Activated CD4-positive, alpha-beta T cell treated with anti-CD3 and anti-CD28 coated beads for 36 hours (primary cell): ENCODE results near the gene MAP3K12. TPM values are rescaled to one million over a fixed set of nuclear protein-coding genes. Genes with fewer than 3 reads are reported as not detected.
"Not testable (repeated sequence)": the region's sequence is repeated elsewhere in the genome, so short reads cannot be mapped to it uniquely, and the experiment has no call there.

Source experiments
- ATAC-seq: fragments of 200-7000 bp; cut with Tn5 transposase; one replicate; pipeline ENCODE4 v1.10.0; 2021; ENCODE audit warnings: mild to moderate bottlenecking, moderate library complexity
- CTCF ChIA-PET: fragments of 350-600 bp; sonication (Branson Sonifier 250); formaldehyde crosslinking; loops from one replicate; lab custom pipeline; 2021; ENCODE audit warnings: antibody characterized with exemption; lab: Charles Lee
- POLR2A ChIA-PET: fragments of 350-600 bp; sonication (Branson Sonifier 250); formaldehyde crosslinking; loops from one replicate; lab custom pipeline; 2021; ENCODE audit warnings: antibody characterized with exemption, inconsistent platforms; lab: Charles Lee
- DNase-seq: peaks from one replicate; pipeline ENCODE4 v3.0.0-alpha.2; 2020
- H3K27ac Mint-ChIP-seq: one replicate; pipeline ENCODE4 v1.8.0; 2021; ENCODE audit warnings: mixed read lengths
- H3K27me3 Mint-ChIP-seq: one replicate; pipeline ENCODE4 v1.8.0; 2021; ENCODE audit warnings: mixed read lengths
- H3K36me3 Mint-ChIP-seq: one replicate; pipeline ENCODE4 v1.8.0; 2021; ENCODE audit warnings: low read depth, mixed read lengths
- H3K4me1 Mint-ChIP-seq: one replicate; pipeline ENCODE4 v1.8.0; 2021; ENCODE audit warnings: mixed read lengths
- H3K4me3 Mint-ChIP-seq: one replicate; pipeline ENCODE4 v1.8.0; 2021; ENCODE audit warnings: mild to moderate bottlenecking, moderate library complexity, mixed read lengths
- H3K9me3 Mint-ChIP-seq: one replicate; pipeline ENCODE4 v1.8.0; 2021; ENCODE audit warnings: low read depth, mixed read lengths
- intact Hi-C, 2 experiments: fragments of 100-400 bp; cut with DNase I in 1 of 2; cut with micrococcal nuclease in 1 of 2; formaldehyde crosslinking; loops; one replicate each; pipeline versions ENCODE4 v1.14.2 to v1.15.1; 2022 to 2024; cut with DNase I, micrococcal nuclease
- total RNA-seq, 2 experiments: library from RNA; stranded (reverse); gene quantifications; one replicate each; pipeline ENCODE4 v1.2.3, GENCODE V29; 2021

MAP3K12 gene, protein sequence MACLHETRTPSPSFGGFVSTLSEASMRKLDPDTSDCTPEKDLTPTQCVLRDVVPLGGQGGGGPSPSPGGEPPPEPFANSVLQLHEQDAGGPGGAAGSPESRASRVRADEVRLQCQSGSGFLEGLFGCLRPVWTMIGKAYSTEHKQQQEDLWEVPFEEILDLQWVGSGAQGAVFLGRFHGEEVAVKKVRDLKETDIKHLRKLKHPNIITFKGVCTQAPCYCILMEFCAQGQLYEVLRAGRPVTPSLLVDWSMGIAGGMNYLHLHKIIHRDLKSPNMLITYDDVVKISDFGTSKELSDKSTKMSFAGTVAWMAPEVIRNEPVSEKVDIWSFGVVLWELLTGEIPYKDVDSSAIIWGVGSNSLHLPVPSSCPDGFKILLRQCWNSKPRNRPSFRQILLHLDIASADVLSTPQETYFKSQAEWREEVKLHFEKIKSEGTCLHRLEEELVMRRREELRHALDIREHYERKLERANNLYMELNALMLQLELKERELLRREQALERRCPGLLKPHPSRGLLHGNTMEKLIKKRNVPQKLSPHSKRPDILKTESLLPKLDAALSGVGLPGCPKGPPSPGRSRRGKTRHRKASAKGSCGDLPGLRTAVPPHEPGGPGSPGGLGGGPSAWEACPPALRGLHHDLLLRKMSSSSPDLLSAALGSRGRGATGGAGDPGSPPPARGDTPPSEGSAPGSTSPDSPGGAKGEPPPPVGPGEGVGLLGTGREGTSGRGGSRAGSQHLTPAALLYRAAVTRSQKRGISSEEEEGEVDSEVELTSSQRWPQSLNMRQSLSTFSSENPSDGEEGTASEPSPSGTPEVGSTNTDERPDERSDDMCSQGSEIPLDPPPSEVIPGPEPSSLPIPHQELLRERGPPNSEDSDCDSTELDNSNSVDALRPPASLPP
- 10 to 100 TPM; 12.6 to 13.8 TPM for total RNA-seq

DNA sequence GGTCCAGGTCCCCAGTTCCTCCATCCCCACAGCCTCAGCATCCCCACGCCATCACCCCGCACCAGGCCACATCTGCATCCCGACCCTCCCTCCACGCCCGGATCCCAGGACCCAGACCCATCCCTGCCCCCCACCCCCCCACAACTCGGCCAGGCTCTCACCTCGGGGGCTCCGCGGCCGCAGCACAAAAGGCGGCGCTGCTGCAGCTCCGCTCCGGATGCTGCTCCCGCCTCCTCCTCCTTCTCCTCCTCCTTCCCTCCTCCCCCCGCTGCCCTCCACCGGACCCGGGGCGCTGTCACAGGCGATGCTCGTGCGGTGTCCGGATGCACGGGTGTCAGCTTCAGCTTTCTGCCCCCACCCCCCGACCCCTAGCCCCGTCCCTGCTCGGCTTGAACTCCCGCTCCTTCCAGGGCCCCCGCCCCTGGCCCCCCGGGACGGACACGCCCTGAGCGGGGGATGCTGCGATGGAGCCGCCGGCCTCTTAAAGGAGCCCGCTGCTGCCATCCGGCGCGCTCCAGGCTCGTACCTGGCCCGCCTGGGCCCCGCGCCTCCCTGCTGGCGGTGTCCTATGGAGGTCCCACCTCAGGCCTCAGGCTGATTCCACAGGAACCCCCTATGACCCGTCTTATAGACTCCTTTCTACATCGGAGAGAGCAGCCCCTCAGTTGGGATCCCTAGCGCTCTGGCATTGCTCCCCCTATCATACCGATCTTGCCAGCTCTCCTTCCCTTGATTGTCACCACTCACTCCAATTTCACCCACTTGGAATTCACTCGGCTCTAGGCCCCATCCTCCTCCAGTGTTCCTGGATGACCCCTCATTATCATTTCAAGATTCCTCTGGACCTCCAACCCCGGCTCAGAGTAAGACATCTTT, at the start of gene MAP3K12:
Gene MAP3K12 (minus strand): TSS at position 193 of the 876 bp plus-strand sequence. CDS start 12,067 bp downstream, outside the sequence.
- peak; percentile 82 for DNase-seq
- ChIA-PET POLR2A (interaction anchor here (0.5 to 2.3 kb wide), 7 partner anchors 8 to 231 kb away, joined by 3 to 10 read pairs (median 4); partner anchors contain the start of gene ESPL1), CTCF (interaction anchor here (1.2 to 1.8 kb wide), 4 partner anchors 9 to 179 kb away, joined by 3 to 11 read pairs (median 6); no protein-coding TSS in a partner anchor)
- Mint-ChIP-seq H3K27ac (peak within 1 kb of the TSS; percentile 98), H3K4me1 (peaks cover 31% of the 10 kb centered on the region), H3K36me3 (no peaks in the 10 kb centered on the region), H3K4me3 (peak within 1 kb of the TSS; percentile 81), H3K27me3 (no peaks in the 10 kb centered on the region), H3K9me3 (no peaks in the 10 kb centered on the region)
- ATAC-seq, result peak; percentile 5
- intact Hi-C loops, result loop anchor here (1.0 to 2.0 kb wide), 6 partner anchors 47 to 781 kb away; partner anchors contain the start of genes CBX5 (in 2 of the 2), HNRNPA1 (in 2 of the 2), EIF4B (in 1 of the 2) and PCBP2 (in 1 of the 2)

DNA sequence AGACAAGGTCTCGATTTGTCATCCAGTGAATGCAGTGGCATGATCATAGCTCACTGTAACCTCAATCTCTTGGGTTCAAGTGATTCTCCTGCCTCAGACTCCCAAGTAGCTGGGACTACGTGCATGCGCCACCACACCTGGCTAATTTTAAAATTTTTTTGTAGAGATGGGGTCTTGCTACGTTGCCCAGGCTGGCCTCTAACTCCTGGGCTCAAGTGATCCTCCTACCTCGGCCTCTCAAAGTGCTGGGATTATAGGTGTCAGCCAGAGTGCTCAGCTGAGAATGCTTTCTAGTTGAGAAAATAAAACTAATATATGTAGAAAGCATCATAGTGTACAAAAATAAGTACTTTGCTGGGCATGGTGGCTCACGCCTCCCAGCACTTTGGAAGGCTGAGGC, 49.1 kb upstream of the MAP3K12 start:
- ATAC-seq, result not testable (repeated sequence)

GRCh38 chr12:53543539-53543938, 44.3 kb upstream of the MAP3K12 start:
- ChIA-PET CTCF (interaction anchor here (0.5 to 5.5 kb wide), 43 partner anchors 10 to 213 kb away, joined by 3 to 103 read pairs (median 5); partner anchors contain the start of gene ATP5MC2), POLR2A (interaction anchor here (0.6 to 1.2 kb wide), 3 partner anchors 35 to 213 kb away, joined by 3 to 6 read pairs (median 5); partner anchors contain the start of gene ATP5MC2)
- Mint-ChIP-seq H3K27me3 (no peaks in the 10 kb centered on the region), H3K4me3 (no peak overlapping the region), H3K9me3 (no peaks in the 10 kb centered on the region), H3K36me3 (peaks cover 21% of the 10 kb centered on the region), H3K4me1 (peaks cover 20% of the 10 kb centered on the region), H3K27ac (peak overlapping the region; percentile 78)
- ATAC-seq (peak; percentile 99), DNase-seq (peak; percentile 79)
- intact Hi-C loops, result loop anchor here (1.0 to 2.0 kb wide), 5 partner anchors 18 to 203 kb away; partner anchors contain the start of genes ATF7 (in 2 of the 2) and ATP5MC2 (in 2 of the 2)

More for the DNA sequence above, 49.1 kb upstream of the MAP3K12 start:
- peaks cover 28% of the 10 kb centered on the region for H3K4me1 Mint-ChIP-seq
- POLR2A ChIA-PET, H3K9me3 Mint-ChIP-seq, intact Hi-C loops, DNase-seq, H3K27ac Mint-ChIP-seq, H3K27me3 Mint-ChIP-seq, H3K4me3 Mint-ChIP-seq: not testable (repeated sequence)
- peaks cover 18% of the 10 kb centered on the region for H3K36me3 Mint-ChIP-seq
- CTCF ChIA-PET, result interaction anchor here (1.1 kb wide), 2 partner anchors 15 to 195 kb away, joined by 3 read pairs; no protein-coding TSS in a partner anchor

DNA sequence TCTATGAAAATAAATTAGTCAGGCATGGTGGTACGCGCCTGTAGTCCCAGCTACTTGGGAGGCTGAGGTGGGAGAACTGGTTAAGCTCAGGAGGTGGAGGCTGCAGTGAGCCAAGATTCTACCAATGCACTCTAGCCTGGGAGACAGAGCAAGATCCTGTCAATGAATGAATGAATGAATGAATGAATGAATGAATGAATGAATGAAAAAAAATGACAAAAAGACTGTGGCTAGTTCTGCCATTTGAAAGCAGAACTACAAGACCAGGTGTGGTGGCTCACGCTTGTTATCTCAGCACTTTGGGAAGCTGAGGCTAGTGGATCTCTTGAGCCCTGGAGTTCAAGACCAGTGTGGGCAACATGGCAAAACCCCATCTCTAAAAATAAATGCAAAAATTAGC, 40.3 kb upstream of the MAP3K12 start:
- H3K36me3 Mint-ChIP-seq, result peaks cover 32% of the 10 kb centered on the region
- intact Hi-C loops, result no loop called here
- no peaks in the 10 kb centered on the region for H3K9me3 Mint-ChIP-seq
- no peak overlapping the region for H3K27ac Mint-ChIP-seq
- POLR2A ChIA-PET, result no interaction called here
- no peak overlapping the region for H3K4me3 Mint-ChIP-seq
- H3K4me1 Mint-ChIP-seq, result peaks cover 12% of the 10 kb centered on the region
- no peak for DNase-seq
- CTCF ChIA-PET, result interaction anchor here (0.9 to 1.5 kb wide), 2 partner anchors 20 to 136 kb away, joined by 3 to 7 read pairs; partner anchors contain the start of gene ATP5MC2
- no peak for ATAC-seq
- no peaks in the 10 kb centered on the region for H3K27me3 Mint-ChIP-seq

DNA sequence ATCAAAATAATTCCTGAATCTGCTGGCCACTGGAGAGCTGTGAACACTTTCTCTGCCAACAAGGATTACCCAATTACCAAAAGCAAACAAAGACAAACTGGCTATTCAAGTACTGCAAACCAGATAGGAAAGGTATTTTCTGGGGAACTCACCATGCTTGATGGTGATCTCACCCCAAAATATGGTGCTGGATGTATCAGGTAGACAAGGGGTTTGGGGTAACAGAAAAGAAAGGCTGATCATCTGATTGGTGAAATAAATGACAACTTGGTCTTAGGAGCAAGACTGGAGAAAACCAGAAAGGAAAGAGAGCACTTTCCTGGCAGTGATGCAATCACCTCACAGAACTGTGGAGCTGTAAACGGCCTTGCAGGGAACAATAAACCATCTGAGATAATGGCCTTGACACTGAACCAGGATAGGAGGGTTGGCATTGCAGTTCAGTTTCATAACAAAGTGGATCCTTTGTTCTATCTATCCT, 39.0 kb upstream of the MAP3K12 start:
- H3K27me3 Mint-ChIP-seq, result no peaks in the 10 kb centered on the region
- CTCF ChIA-PET, result interaction anchor here (0.7 to 1.5 kb wide), 4 partner anchors 13 to 209 kb away, joined by 4 to 7 read pairs (median 4); partner anchors contain the start of gene ATP5MC2
- H3K9me3 Mint-ChIP-seq, result no peaks in the 10 kb centered on the region
- H3K4me1 Mint-ChIP-seq, result peaks cover 1% of the 10 kb centered on the region
- H3K27ac Mint-ChIP-seq, result no peak overlapping the region
- H3K4me3 Mint-ChIP-seq, result no peak overlapping the region
- H3K36me3 Mint-ChIP-seq, result peaks cover 26% of the 10 kb centered on the region
- POLR2A ChIA-PET, result no interaction called here
- DNase-seq, result no peak
- ATAC-seq, result no peak
- intact Hi-C loops, result no loop called here

GRCh38 chr12:53536962-53537361, 37.7 kb upstream of the MAP3K12 start:
- CTCF ChIA-PET, result no interaction called here
- ATAC-seq (no peak), DNase-seq (no peak)
- Mint-ChIP-seq H3K27ac (no peak overlapping the region), H3K4me3 (no peak overlapping the region), H3K36me3 (peaks cover 25% of the 10 kb centered on the region), H3K9me3 (no peaks in the 10 kb centered on the region), H3K4me1 (no peaks in the 10 kb centered on the region), H3K27me3 (no peaks in the 10 kb centered on the region)
- intact Hi-C loops, result no loop called here
- POLR2A ChIA-PET, result no interaction called here

GRCh38 chr12:53533471-53533870, 34.2 kb upstream of the MAP3K12 start:
- Mint-ChIP-seq H3K36me3 (peaks cover 21% of the 10 kb centered on the region), H3K9me3 (no peaks in the 10 kb centered on the region), H3K4me1 (no peaks in the 10 kb centered on the region), H3K27ac (no peak overlapping the region), H3K27me3 (no peaks in the 10 kb centered on the region), H3K4me3 (no peak overlapping the region)
- ATAC-seq (no peak), DNase-seq (no peak)
- ChIA-PET POLR2A (no interaction called here), CTCF (interaction anchor here (0.6 to 2.0 kb wide), 5 partner anchors 10 to 317 kb away, joined by 3 to 5 read pairs (median 3); no protein-coding TSS in a partner anchor)
- intact Hi-C loops, result no loop called here

DNA sequence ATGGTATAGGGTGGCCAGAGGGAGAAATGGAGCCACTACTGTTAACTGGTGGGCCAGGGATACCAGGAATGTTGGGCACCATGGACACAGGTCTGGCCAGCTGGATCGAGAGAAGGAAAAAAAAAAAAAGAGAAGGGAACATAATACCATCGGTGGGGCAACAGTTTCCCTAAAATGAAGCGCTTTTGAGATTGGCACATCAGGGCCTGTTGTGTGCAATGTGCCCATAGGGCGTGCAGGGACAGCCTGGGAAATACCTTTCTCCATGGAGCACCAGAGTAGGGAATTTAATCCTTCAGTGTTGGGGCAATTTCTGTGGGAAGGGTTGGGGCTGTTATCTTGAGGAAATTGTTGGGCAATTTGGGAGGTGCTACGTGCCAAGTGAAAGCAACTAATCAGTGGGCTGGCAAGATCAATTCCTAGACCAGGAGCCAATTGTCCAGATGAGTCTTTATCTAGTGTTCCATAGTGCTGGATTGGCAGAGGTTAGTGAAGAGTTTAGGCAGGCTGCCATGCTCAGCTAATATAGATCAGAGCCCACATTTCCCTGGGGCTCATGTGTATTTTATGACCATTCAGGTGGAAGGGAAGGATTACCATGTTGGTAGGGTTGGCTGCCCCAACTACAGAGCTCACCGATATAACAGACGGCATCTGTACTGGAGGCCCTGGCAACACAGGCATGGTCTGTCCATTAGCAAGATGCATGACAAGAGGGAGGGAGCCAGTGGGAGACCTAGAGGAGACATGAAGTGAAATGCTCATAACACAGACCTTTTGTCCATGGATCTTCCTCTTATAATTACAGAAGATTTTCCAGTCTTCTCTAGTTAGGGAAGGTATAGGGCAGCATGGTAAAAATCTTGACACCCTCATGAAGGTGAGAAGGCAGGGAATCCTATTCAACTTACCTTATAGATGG, 33.5 kb upstream of the MAP3K12 start:
- DNase-seq (no peak), ATAC-seq (no peak)
- POLR2A ChIA-PET, result no interaction called here
- intact Hi-C loops, result no loop called here
- Mint-ChIP-seq H3K27ac (no peak overlapping the region), H3K27me3 (no peaks in the 10 kb centered on the region), H3K9me3 (no peaks in the 10 kb centered on the region), H3K4me1 (no peaks in the 10 kb centered on the region), H3K4me3 (no peak overlapping the region), H3K36me3 (peaks cover 21% of the 10 kb centered on the region)
- CTCF ChIA-PET, result interaction anchor here (0.7 to 2.2 kb wide), 7 partner anchors 10 to 211 kb away, joined by 3 to 9 read pairs (median 4); partner anchors contain the start of gene ATP5MC2

GRCh38 chr12:53532021-53532420, 32.8 kb upstream of the MAP3K12 start:
- H3K27me3 Mint-ChIP-seq, result no peaks in the 10 kb centered on the region
- ChIA-PET CTCF (interaction anchor here (0.5 to 2.2 kb wide), 6 partner anchors 11 to 268 kb away, joined by 3 to 9 read pairs (median 4); partner anchors contain the start of gene ATP5MC2), POLR2A (no interaction called here)
- DNase-seq (no peak), ATAC-seq (no peak)
- H3K4me3 Mint-ChIP-seq, result no peak overlapping the region
- peaks cover 19% of the 10 kb centered on the region for H3K36me3 Mint-ChIP-seq
- intact Hi-C loops, result no loop called here
- no peak overlapping the region for H3K27ac Mint-ChIP-seq
- no peaks in the 10 kb centered on the region for H3K4me1 Mint-ChIP-seq
- H3K9me3 Mint-ChIP-seq, result no peaks in the 10 kb centered on the region
